HepG2 (cell line): ENCODE data around the gene C14orf119. TPM values are rescaled to one million over a fixed set of nuclear protein-coding genes. Genes with fewer than 3 reads are reported as not detected.

Source experiments
- ASH2L ChIP-seq: fragments of 300-600, 200-600 bp; sonication (generic); IDR thresholded peaks from 2 replicates; pipeline ENCODE4 v1.7.0; 2017; ENCODE audit warnings: low read depth, mild to moderate bottlenecking, moderate library complexity, mixed read lengths, low read length; ENCODE audit not compliant: insufficient read length
- CEBPB ChIP-seq: IDR thresholded peaks from 2 replicates; pipeline ENCODE4 v1.6.1; 2011; ENCODE audit warnings: low read depth, low read length, improper control_type of control experiment, borderline replicate concordance
- JDP2 ChIP-seq: sonication (generic); formaldehyde crosslinking; IDR thresholded peaks from 2 replicates; pipeline ENCODE4 v1.8.1; 2022; ENCODE audit warnings: missing genetic modification reagents, borderline replicate concordance
- KLF9 ChIP-seq: IDR thresholded peaks from 2 replicates; pipeline ENCODE4 v1.6.1; 2016; ENCODE audit warnings: low read depth
- PCBP1 ChIP-seq: fragments of 200-400 bp; formaldehyde crosslinking; IDR thresholded peaks from 2 replicates; pipeline ENCODE4 v1.6.1; 2017; ENCODE audit warnings: mild to moderate bottlenecking, low read depth, low read length, borderline replicate concordance
- SIN3B ChIP-seq: fragments of 150-350 bp; IDR thresholded peaks from 2 replicates; pipeline ENCODE4 v1.6.1; 2014; ENCODE audit warnings: low read length
- SOX6 ChIP-seq, 2 experiments: fragments of 450-650 bp in 1 of 2; sonication (generic) in 1 of 2; formaldehyde crosslinking in 1 of 2; IDR thresholded peaks; 2 replicates each; pipeline versions ENCODE4 v1.4.0 to v1.6.1; 2017 to 2020; ENCODE audit warnings: antibody characterized with exemption in 1 of 2, mild to moderate bottlenecking in 1 of 2, missing genetic modification reagents in 1 of 2
- SP140L ChIP-seq: sonication (generic); formaldehyde crosslinking; IDR thresholded peaks from 2 replicates; pipeline ENCODE4 v1.4.0; 2020; ENCODE audit warnings: missing genetic modification reagents, borderline replicate concordance
- SP5 ChIP-seq: IDR thresholded peaks from 2 replicates; pipeline ENCODE4 v1.6.1; 2016; ENCODE audit warnings: low read depth, borderline replicate concordance
- SRY ChIP-seq: sonication (generic); formaldehyde crosslinking; IDR thresholded peaks from 2 replicates; pipeline ENCODE4 v1.8.0; 2022; ENCODE audit warnings: mild to moderate bottlenecking, missing genetic modification reagents
- TMF1 ChIP-seq: sonication (generic); formaldehyde crosslinking; IDR thresholded peaks from 2 replicates; pipeline ENCODE4 v1.8.1; 2022; ENCODE audit warnings: low read depth, missing genetic modification reagents
- ZKSCAN8 ChIP-seq: IDR thresholded peaks from 2 replicates; pipeline ENCODE4 v1.6.1; 2016; ENCODE audit warnings: borderline replicate concordance, missing genetic modification reagents, missing compliant biosample characterization
- ZNF205 ChIP-seq: IDR thresholded peaks from 2 replicates; pipeline ENCODE4 v1.6.1; 2018; ENCODE audit warnings: missing biosample characterization, missing genetic modification reagents
- ZNF816 ChIP-seq: sonication (generic); formaldehyde crosslinking; IDR thresholded peaks from 2 replicates; pipeline ENCODE4 v1.8.0; 2022; ENCODE audit warnings: missing genetic modification reagents, mild to moderate bottlenecking, borderline replicate concordance
- ZNF878 ChIP-seq: sonication (generic); formaldehyde crosslinking; IDR thresholded peaks from 2 replicates; pipeline ENCODE4 v1.8.1; 2023; ENCODE audit warnings: mild to moderate bottlenecking, missing genetic modification reagents, moderate library complexity
- polyA plus RNA-seq, 8 experiments: library from polyadenylated mRNA; depleted of rRNA in 3 of 8; stranded (reverse) in 7 of 8; unstranded in 1 of 8; fragments of >200 nt; fragmentation: Illumina TruSeq in 4 of 8; extraction: Trizol in 4 of 8; gene quantifications; 2 replicates each; pipeline versions ENCODE4 v1.2.1 to v1.2.3, GENCODE V29; 2011 to 2016; ENCODE audit warnings: low read depth in 4 of 8, missing spikeins in 1 of 8, mixed read lengths in 1 of 8; ENCODE audit not compliant: insufficient read depth in 1 of 8
- total RNA-seq, 5 experiments: library from RNA; depleted of rRNA; stranded (reverse); fragments of >200 nt; fragmentation: Illumina TruSeq; extraction: Trizol; gene quantifications; 2 replicates each; pipeline ENCODE4 v1.2.3, GENCODE V29; 2016; ENCODE audit warnings: low read depth in 1 of 5
- TF ChIP-seq, protein P1 (sequence below): sonication (generic); formaldehyde crosslinking; IDR thresholded peaks from 2 replicates; pipeline ENCODE4 v1.5.1; 2020; ENCODE audit warnings: missing genetic modification reagents, mild to moderate bottlenecking, borderline replicate concordance
- TF ChIP-seq, protein P2 (sequence below): sonication (generic); formaldehyde crosslinking; IDR thresholded peaks from 2 replicates; pipeline ENCODE4 v1.8.0; 2022; ENCODE audit warnings: mild to moderate bottlenecking, missing genetic modification reagents, moderate library complexity
- TF ChIP-seq, protein P3 (sequence below), 2 experiments: fragments of 450-650 bp in 1 of 2; sonication (generic) in 1 of 2; formaldehyde crosslinking; IDR thresholded peaks; 2 replicates each; pipeline versions ENCODE4 v1.5.0 to v1.8.0; 2020 to 2022; ENCODE audit warnings: mild to moderate bottlenecking in 1 of 2, missing genetic modification reagents in 1 of 2
- TF ChIP-seq, protein P4 (sequence below): sonication (generic); formaldehyde crosslinking; IDR thresholded peaks from 2 replicates; pipeline ENCODE4 v1.8.1; 2023; ENCODE audit warnings: mild to moderate bottlenecking, inconsistent platforms, moderate library complexity, missing genetic modification reagents, borderline replicate concordance
- TF ChIP-seq, protein P5 (sequence below): sonication (generic); formaldehyde crosslinking; IDR thresholded peaks from 2 replicates; pipeline ENCODE4 v1.8.1; 2022; ENCODE audit warnings: mild to moderate bottlenecking, missing genetic modification reagents

Gene C14orf119
- total and polyA plus RNA-seq, 2 of the 13 experiments (the other 11 are each of a cell fraction or from before 2014, with no cell fraction given): 117 to 206 TPM

DNA sequence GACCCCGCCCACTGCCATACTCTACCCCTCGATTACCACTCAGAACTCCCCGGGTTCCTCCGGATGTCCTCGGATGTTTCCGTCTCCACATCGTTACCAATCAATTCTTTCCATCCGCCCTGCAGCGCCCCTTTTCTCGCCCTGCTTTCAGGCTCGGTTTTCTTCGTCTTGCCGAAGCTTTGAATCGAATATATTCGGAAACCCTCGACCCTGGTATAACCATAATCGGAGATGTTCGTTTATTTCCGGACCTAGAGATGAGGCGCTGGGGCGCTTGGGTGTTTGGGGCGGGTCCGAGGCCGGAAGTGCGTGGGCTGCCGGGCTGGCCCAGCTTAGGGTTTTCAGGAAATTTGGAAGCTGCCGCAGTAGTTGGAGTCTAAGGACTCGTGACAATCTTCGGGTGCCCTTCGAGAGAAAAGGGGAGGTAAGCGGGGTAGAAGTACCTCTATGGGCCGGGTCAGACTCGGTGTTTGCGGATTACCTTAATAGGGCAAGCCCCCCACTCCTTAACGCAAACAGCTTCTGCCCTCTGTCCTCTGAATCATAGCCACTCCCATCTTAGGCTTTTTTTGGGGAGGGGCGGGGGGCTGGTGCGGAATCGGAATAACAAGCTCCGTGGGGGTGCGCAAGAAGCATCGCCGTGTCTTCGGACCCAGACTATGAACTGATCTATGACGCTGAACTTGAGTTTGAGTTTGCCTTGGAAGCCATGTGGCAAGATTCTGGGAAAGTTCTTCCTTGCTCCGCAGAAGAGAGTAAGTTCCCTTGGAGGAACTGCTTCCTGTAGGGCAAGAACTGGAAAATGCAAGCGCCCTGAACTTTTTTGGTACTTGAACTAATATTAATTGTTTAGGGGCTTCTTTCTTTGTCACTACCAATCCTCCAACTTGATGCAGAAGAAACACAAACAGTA is at the start of gene C14orf119 (continued):
- TF ChIP-seq ZKSCAN8 (CRISPR knock-in tag) (peak; percentile 49; the same call in 1 of the 2 replicates), CEBPB (no peak), KLF9 (CRISPR knock-in tag) (peak; percentile 81; the same call in 1 of the 2 replicates), SOX6 (IDR thresholded peaks at IDR 0.05) (no peak), SOX6 (CRISPR knock-in tag; IDR thresholded peaks at IDR 0.05) (no peak), ASH2L (peak; percentile 84), SP5 (CRISPR knock-in tag) (peak; percentile 66; the same call in 1 of the 2 replicates), ZNF205 (CRISPR knock-in tag) (peak; percentile 67; the same call in 1 of the 2 replicates), TMF1 (CRISPR knock-in tag) (peak; percentile 18), SRY (CRISPR knock-in tag) (no peak; the same call in 1 of the 2 replicates), SP140L (peak; percentile 81; the same call in 1 of the 2 replicates), ZNF816 (CRISPR knock-in tag) (no peak), ZNF878 (no peak), JDP2 (no peak), PCBP1 (no peak), SIN3B (peak; percentile 66; the same call in 1 of the 2 replicates)
- TF ChIP-seq, protein P1, sequence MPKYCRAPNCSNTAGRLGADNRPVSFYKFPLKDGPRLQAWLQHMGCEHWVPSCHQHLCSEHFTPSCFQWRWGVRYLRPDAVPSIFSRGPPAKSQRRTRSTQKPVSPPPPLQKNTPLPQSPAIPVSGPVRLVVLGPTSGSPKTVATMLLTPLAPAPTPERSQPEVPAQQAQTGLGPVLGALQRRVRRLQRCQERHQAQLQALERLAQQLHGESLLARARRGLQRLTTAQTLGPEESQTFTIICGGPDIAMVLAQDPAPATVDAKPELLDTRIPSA (CRISPR knock-in tag): peak; percentile 59; the same call in 1 of the 2 replicates
- TF ChIP-seq, protein P2, sequence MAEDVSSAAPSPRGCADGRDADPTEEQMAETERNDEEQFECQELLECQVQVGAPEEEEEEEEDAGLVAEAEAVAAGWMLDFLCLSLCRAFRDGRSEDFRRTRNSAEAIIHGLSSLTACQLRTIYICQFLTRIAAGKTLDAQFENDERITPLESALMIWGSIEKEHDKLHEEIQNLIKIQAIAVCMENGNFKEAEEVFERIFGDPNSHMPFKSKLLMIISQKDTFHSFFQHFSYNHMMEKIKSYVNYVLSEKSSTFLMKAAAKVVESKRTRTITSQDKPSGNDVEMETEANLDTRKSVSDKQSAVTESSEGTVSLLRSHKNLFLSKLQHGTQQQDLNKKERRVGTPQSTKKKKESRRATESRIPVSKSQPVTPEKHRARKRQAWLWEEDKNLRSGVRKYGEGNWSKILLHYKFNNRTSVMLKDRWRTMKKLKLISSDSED (CRISPR knock-in tag): peak; percentile 88; the same call in 1 of the 2 replicates
- TF ChIP-seq, protein P3, sequence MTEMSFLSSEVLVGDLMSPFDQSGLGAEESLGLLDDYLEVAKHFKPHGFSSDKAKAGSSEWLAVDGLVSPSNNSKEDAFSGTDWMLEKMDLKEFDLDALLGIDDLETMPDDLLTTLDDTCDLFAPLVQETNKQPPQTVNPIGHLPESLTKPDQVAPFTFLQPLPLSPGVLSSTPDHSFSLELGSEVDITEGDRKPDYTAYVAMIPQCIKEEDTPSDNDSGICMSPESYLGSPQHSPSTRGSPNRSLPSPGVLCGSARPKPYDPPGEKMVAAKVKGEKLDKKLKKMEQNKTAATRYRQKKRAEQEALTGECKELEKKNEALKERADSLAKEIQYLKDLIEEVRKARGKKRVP (CRISPR knock-in tag; IDR thresholded peaks at IDR 0.05): no peak
- TF ChIP-seq, protein P4, sequence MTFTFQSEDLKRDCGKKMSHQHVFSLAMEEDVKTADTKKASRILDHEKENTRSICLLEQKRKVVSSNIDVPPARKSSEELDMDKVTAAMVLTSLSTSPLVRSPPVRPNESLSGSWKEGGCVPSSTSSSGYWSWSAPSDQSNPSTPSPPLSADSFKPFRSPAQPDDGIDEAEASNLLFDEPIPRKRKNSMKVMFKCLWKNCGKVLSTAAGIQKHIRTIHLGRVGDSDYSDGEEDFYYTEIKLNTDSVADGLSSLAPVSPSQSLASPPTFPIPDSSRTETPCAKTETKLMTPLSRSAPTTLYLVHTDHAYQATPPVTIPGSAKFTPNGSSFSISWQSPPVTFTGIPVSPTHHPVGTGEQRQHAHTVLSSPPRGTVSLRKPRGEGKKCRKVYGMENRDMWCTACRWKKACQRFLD (CRISPR knock-in tag): peak; percentile 48
- TF ChIP-seq, protein P5, sequence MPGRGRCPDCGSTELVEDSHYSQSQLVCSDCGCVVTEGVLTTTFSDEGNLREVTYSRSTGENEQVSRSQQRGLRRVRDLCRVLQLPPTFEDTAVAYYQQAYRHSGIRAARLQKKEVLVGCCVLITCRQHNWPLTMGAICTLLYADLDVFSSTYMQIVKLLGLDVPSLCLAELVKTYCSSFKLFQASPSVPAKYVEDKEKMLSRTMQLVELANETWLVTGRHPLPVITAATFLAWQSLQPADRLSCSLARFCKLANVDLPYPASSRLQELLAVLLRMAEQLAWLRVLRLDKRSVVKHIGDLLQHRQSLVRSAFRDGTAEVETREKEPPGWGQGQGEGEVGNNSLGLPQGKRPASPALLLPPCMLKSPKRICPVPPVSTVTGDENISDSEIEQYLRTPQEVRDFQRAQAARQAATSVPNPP: no peak
